Measurements from ENCODE around the gene ZDHHC11B.
"Not testable (repeated sequence)": the region's sequence is repeated elsewhere in the genome, so short reads cannot be mapped to it uniquely, and the experiment has no call there.

DNA sequence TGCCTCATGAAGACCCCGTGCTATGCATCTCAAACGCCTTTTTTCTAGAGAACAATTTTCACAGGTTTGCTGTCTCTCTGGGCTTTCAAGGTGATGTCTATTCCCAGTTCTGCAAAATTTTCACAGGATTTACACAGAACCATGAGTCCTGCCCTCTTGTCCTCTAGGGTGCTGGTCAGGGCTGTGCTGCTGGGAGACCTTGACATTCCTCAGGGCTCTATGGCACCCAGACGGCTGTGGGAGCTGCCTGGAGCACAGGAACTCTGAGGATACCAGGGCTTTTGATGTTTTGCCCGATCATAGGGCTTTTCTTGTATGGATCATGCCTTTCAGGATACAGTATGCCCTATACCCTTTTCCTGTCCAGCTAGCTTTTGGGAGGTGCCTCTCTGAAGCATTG, 68.9 kb downstream of the ZDHHC11B start:
- TF ChIP-seq POLR2A (IDR thresholded peaks at IDR 0.05); CTCF (IDR thresholded peaks at IDR 0.05); EP300 (IDR thresholded peaks at IDR 0.05; ENCODE audit: low read depth); POLR2AphosphoS5 (IDR thresholded peaks at IDR 0.05): not testable (repeated sequence)
